ENCODE measurements around the gene ZNRF1. TPM values are rescaled to one million over a fixed set of nuclear protein-coding genes. Genes with fewer than 3 reads are reported as not detected.

Gene ZNRF1
- total and polyA plus RNA-seq, 8 donors = 5.3 to 11.4 (median 7.9) TPM

DNA sequence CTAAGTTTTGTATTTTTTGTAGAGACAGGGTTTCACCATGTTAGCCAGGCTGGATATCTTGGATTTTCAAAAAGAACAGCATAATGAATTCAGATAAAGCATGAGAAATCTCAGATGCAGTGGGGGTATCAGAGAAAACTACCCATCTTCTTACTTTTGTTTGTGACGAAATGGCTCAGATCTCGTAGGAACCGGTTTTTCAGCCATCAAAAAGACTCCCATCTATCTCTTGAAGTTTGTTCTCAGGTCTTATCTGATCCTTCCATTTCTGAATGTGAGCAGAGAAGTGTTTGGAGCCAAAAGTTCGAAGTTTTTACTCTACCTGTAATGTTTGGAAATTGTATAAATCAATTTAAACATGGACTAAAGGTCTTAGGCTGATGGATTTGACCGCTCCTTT is 60.6 kb downstream of the ZNRF1 start:
- Histone ChIP-seq H3K36me3 (no peaks in the 10 kb centered on the region), H3K9me3 (no peaks in the 10 kb centered on the region), H3K27ac (no peak overlapping the region), H3K27me3 (no peaks in the 10 kb centered on the region), H3K4me3 (no peak overlapping the region), H3K4me1 (peaks cover 0 to 5% (median 0%) of the 10 kb centered on the region in 3 donors)
- no peak for DNase-seq
- FAIRE-seq = no peak
- WGBS, 2 donors = 56 to 58% methylated on average over 5 of the region's 5 CpGs
- TF ChIP-seq, protein P1, sequence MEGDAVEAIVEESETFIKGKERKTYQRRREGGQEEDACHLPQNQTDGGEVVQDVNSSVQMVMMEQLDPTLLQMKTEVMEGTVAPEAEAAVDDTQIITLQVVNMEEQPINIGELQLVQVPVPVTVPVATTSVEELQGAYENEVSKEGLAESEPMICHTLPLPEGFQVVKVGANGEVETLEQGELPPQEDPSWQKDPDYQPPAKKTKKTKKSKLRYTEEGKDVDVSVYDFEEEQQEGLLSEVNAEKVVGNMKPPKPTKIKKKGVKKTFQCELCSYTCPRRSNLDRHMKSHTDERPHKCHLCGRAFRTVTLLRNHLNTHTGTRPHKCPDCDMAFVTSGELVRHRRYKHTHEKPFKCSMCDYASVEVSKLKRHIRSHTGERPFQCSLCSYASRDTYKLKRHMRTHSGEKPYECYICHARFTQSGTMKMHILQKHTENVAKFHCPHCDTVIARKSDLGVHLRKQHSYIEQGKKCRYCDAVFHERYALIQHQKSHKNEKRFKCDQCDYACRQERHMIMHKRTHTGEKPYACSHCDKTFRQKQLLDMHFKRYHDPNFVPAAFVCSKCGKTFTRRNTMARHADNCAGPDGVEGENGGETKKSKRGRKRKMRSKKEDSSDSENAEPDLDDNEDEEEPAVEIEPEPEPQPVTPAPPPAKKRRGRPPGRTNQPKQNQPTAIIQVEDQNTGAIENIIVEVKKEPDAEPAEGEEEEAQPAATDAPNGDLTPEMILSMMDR (IDR thresholded peaks at IDR 0.05) = no peak
- intact Hi-C loops (cut with DNase I) = no loop called here
- no peak for ATAC-seq

- 51 to 71% methylated on average over 8 of the region's 8 CpGs for WGBS, 2 donors
- TF ChIP-seq, protein P1 (IDR thresholded peaks at IDR 0.05) = no peak
- Histone ChIP-seq H3K4me1 (peaks cover 0 to 5% (median 0%) of the 10 kb centered on the region in 3 donors), H3K36me3 (no peaks in the 10 kb centered on the region), H3K9me3 (no peaks in the 10 kb centered on the region), H3K27ac (no peak overlapping the region), H3K27me3 (no peaks in the 10 kb centered on the region), H3K4me3 (no peak overlapping the region)
- ATAC-seq (no peak), FAIRE-seq (no peak), DNase-seq (no peak)
- intact Hi-C loops (cut with DNase I) = no loop called here
Measured at GRCh38 chr16:75060723-75061122, 61.9 kb downstream of the ZNRF1 start.

DNA sequence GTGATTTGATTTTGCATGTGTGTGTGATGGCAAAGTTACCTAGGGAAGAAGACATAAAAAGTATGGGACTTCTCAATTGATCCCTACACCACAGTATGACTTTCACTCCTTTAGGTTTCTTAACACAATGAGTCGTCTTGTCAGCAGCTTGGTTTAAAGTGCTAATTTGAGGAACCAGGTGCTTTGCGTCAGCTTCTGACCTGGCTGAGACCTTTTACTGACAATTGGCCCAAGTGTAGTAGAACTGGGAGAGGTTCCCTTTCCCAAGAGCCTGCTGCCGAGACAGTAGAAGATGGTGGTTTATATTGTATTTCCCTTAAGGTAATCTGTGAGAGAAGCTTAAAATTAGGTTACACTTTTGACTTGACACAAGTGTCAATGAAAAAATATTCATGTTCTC is 62.8 kb downstream of the ZNRF1 start:
- intact Hi-C loops (cut with DNase I) = no loop called here
- WGBS, 2 donors = 56 to 64% methylated on average over 3 of the region's 3 CpGs
- Histone ChIP-seq H3K9me3 (no peaks in the 10 kb centered on the region), H3K36me3 (no peaks in the 10 kb centered on the region), H3K4me3 (no peak overlapping the region), H3K4me1 (peaks cover 0 to 5% (median 0%) of the 10 kb centered on the region in 3 donors), H3K27ac (no peak overlapping the region), H3K27me3 (no peaks in the 10 kb centered on the region)
- ATAC-seq (peak in 1 of 4 donors; percentile 25), FAIRE-seq (no peak), DNase-seq (no peak)
- TF ChIP-seq, protein P1 (IDR thresholded peaks at IDR 0.05) = no peak

DNA sequence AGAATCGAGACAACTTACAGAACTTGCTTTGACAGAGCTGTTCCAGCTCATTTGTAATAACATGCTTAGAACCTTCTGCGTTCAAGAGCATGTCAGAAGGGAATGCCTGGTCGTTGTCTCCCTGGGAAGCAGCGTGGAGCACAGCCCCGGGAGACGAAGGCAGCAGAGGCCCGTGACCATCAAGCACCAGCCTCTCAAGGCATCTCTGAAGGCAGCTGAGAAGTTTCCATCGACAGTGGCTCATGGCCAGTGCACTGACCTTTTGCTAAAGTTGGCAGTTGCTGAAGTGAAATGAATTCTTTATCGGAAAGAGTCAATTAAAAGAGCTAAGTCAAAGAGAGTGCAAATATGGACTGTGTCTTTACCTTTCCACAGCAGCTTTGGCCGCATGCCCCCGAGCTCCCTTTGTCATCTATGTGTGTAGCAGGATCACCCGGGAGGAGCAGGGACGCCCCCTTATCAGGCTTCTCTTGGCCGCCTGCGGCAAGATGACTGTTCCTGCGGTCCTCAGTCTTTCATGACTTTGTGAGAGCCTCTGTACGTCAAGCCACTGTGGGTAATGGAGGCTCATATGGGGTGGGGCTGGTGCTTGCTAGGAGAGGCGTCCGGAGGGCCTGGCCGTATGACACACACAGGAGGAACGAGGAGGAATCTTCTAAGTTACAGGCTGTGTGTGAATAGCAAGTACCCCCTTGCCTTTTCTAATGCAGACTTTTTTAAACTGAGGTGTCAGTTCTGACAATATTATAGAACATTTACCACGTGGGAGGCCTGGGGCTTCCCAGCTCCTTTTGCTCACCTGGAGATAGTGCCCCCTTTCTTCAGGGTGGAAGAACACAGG is 63.5 kb downstream of the ZNRF1 start:
- WGBS, 2 donors = 48 to 50% methylated on average over 22 of the region's 22 CpGs

More for the DNA sequence above, 63.5 kb downstream of the ZNRF1 start:
- ATAC-seq (peak; percentile 66 to 77 (median 70)), DNase-seq (peak; percentile 32 to 68 (median 59)), FAIRE-seq (no peak)
- intact Hi-C loops (cut with DNase I) = no loop called here
- TF ChIP-seq, protein P1 (IDR thresholded peaks at IDR 0.05) = no peak
- Histone ChIP-seq H3K27ac (no peak overlapping the region), H3K9me3 (no peaks in the 10 kb centered on the region), H3K4me3 (no peak overlapping the region), H3K4me1 (peaks cover 0 to 5% (median 0%) of the 10 kb centered on the region in 3 donors), H3K36me3 (no peaks in the 10 kb centered on the region), H3K27me3 (no peaks in the 10 kb centered on the region)
